Embryonic facial prominence (tissue), 1 donor: ENCODE data around the gene ZNF385C.
"Not testable (repeated sequence)": the region's sequence is repeated elsewhere in the genome, so short reads cannot be mapped to it uniquely, and the experiment has no call there.

ENCODE experiments used
- DNase-seq: peaks from one replicate; pipeline ENCODE4 v3.0.0-alpha.2; 2016; ENCODE audit errors: extremely low spot score

Gene ZNF385C

DNA sequence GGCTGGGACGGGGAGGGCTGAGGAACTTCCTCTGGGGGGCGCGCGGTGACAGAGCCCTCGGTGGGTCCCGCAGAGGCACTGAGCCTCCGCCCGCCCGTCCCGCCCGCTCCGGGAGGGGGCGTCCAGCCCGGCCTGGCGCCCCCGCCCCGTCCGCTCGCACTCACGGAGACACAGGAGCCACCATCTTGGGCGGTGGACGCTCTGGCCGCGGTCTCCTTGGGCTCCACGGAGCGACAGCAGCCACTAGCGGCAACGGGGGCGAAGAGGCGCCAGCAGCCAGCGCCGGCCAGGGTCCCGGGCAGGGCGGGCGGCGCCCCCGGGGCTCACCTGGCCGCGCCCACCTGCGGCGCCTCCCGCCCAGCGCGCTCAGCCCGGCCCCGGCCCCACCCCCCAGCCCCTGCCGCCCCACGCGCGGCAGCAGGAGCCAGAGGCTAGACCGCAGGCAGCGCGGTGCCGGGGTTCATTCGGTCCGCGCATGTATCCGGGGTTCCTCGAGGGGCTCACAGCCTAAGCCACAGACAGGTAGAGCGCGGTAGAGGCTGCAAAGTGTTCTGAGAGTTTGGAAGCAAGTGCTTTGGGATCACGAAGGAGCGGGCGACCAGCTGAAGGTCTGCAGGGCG, 47.8 kb downstream of the ZNF385C start, which contains the start of gene C17orf113:
C17orf113 (minus strand) TSS at position 209 of the 620 bp plus-strand sequence. CDS start 7,225 bp downstream, outside the sequence.
- DNase-seq: no peak

DNA sequence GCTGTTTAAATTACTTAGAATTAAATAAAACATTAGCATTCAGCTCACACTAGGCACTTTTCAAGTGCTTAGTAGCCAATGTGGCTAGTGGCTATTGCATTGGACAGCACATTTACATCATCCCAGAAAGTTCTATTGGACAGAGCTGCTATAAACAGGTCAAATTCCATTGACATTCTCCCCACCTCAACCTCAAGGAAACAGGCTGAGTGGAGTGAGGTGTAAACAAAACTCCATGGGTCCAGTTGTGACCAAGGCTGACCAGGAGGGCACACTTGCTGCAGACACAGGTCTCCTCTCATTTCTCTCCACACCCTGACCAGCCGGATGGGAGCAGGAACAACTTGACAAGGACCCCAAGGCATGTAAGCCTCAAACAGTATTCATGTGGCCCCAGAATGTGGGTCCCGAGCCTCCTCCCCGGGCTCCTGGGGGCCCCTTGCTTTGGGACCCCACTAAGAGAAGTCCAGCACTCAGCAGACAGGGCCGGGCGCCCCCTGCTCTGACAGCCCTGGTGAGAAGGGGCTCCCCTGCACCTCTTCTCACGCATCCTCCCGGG, 48.4 kb downstream of the ZNF385C start:
- DNase-seq: no peak

- no peak for DNase-seq
These were observed 50.9 kb downstream of the ZNF385C start for GRCh38 chr17:42047343-42047742.

DNA sequence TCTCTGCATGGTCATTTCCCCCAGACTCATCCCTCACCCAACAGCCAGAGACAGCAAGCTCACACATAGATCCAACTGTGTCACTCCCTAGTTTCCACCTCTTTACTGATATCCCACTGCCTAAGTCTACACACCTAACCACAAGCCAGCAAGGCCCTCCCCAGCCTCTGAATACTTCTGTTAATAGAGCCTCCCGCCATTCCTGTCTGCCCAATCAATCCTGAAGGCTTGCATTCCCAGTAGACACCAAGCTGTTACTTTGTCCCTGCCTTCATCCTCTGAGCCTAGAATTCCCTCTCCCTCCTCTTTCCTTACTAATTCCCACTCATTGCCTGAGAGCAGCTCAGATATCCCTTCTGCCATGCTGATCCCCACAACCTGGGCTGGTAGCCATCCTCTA, 52.6 kb downstream of the ZNF385C start:
- DNase-seq: no peak

DNA sequence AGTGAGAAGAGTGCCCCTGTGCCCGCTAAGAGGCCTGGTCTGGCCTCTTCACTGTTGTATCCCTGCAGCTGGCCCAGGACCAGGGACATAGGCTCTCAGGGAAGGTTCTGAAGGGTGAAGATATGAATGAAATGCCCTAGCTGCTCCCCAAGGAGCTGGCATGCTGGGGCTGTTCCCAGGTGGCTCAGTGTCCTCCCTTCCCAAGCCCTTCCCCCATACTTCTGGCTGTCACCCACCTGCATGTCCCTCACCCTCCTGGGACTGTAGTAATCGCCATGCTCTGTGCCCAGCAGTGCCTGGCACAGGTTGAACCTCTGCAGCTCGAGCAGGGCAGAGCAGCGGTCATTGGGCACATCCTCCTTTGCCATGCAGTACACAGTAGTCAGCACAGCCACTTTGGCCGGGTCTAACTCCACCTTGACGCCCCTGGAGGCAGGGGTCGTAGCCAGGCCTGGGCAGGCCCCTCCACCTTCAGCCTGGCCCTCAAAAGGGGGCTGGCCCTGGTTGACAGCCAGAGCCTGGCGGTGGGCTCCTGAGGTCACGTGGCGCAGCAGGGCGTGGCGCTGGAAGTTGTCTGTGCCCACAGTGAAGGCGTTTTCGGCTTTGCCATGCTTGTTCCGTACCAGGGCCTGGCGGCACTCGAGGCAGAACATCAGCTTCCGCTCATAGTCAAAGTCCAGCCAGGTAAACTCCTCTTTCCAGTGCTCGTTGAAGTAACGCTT, 55.5 kb downstream of the ZNF385C start:
- DNase-seq: no peak

DNA sequence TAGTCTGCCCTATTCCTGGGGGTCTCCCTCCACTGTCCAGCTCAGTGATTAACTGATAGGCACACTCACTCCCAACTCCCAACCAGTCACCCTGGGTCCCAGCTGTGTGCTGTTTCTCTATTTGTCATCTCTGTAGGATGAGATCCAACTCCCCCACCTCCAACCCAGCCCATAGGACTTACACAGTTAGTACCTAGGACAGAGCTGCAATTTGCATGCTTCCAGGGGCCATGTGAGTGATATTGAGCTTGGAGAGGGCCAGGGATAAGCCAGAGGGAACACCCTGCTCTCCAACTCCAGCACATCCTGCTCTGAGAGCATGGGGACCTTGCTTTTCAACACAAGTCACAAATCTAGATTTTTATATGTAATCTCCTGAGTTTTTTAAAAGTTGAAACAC, 56.7 kb downstream of the ZNF385C start:
- DNase-seq: no peak

- DNase-seq: no peak
These were observed 57.5 kb downstream of the ZNF385C start for GRCh38 chr17:42040818-42041217.

- no peak for DNase-seq
These were observed 58.2 kb downstream of the ZNF385C start for GRCh38 chr17:42039794-42040763.

- no peak for DNase-seq
These were observed 59.9 kb downstream of the ZNF385C start for GRCh38 chr17:42038221-42038973.

- DNase-seq: no peak
These were observed 64.2 kb downstream of the ZNF385C start for GRCh38 chr17:42034059-42034458.

DNA sequence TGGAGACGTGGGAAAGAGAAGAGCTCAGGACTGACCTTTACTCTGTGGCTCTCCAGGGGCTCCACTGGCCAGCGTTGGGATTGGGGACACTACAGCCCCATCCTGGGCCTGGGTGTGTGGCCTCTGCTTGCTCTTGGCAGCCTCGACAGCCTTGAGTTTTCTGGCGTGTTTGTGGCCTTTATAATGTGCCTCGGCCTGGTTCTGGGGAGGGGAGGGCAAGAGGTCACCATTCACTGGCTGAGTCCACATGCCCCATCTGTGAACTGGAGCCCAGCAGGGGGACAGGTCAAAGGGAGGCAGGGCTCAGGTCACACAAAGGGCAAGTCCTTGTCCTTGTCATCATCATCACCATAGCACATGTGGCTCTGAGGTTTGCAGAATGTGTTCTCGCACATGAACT, 66.7 kb downstream of the ZNF385C start:
- DNase-seq: no peak

DNA sequence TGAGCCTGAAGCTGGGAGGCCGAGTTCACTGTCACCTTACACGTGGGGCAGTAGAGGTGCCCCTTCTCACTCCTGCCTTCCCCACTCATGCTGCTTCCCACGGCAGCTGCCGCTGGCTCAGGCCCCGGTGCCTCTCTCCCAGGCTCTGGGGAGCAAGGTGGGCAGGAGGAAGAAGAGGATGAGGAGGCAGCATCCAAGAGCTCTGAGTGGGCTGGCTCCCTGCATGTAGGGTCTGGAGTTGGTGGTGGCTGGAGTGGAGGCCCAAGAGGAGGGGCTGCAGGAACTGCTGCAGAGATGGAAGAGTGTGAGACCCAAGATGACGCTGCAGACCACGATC, 69.5 kb downstream of the ZNF385C start:
- no peak for DNase-seq

- DNase-seq: no peak
These were observed 70.1 kb downstream of the ZNF385C start for GRCh38 chr17:42027961-42028790.

GRCh38 chr17:42027590-42027889, 70.7 kb downstream of the ZNF385C start:
- no peak for DNase-seq

GRCh38 chr17:42026857-42027589, 71.2 kb downstream of the ZNF385C start:
- no peak for DNase-seq

DNA sequence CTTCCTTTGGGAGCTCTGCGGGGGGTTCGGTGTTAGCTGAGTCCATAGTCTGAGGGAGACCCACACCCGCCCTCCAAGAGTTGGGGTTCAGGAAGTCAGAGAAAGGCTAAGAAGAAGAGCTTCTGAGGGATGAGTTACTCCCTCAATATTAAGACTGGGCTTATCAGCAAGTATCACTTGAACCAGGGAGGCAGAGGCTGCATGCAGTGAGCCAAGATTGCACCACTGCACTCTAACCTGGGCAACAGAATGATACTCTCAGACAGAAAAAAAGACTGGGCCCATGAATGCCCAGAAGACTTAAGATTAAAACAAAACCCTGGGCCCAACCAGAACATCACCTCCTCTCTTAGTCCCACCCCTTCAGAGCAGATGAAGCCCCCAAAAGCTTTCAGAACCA, 72.3 kb downstream of the ZNF385C start:
- DNase-seq: no peak

DNA sequence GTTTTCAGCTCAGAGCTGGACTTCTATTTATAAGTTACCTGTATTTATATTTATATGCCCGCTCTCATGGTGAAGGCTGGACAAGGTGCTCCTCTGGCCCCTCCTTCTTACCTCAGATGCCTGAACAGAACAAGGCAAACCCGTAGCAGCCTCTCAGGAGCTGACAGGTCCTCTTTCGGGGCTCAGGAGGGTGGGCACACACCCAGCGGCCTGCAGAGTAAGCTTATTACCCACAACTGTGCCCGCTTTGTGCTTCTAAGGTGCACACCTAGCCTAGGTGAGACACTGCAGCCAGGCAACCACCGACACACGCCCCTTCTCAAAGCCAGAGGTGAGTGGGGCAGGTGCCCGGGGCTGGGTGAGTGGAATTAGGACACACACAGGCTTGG, 73.1 kb downstream of the ZNF385C start:
- no peak for DNase-seq

DNA sequence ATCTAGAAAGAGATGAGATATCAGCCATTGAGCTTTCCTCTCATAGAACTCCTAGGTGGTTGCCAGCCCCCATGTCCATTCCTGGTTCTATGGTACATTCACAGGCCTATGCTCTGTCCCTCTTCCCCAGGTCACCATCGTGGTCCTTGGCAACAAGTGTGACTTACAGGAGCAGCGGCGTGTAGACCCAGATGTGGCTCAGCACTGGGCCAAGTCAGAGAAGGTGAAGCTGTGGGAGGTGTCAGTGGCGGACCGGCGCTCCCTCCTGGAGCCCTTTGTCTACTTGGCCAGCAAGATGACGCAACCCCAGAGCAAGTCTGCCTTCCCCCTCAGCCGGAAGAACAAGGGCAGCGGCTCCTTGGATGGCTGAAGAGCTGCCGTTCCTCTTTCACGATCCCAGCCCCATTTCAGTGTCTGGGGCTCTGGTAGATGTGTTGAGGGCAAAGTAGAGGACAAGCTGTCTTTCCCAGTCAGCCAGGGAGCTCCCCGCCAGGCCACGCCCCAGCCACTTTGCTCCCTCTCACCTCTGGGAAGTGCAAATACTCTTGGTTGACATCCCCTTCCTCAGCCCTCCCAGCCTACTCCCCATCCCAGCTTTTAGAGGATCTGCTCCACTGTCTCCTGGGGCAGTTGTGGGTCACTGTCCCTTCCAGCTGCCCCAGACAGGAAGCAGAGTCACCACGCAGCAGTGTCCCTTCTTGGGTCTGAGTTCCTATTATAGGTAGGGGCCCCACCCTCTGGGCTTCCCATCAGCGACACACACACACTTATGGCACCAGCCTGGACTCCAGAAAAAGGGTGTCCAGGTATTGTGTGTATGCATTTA, 74.5 kb downstream of the ZNF385C start:
- DNase-seq: no peak

DNA sequence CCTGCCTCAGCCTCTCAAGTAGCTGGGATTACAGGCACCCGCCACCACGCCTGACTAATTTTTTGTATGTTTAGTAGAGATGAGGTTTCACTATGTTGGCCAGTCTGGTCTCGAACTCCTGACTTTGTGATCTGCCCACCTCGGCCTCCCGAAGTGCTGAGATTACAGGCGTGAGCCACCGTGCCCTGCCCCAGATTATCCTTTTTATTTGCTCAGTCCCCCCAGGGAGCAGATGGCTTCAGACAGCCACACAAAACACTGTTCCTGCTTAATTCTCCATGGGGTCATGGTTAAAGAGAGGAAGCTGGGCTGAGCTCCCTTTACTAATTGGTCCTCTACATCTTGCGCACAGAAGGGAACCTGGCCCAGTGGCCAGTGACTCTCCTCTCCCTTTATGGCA, 77.4 kb downstream of the ZNF385C start:
- DNase-seq: not testable (repeated sequence)
